ENCODE data around the gene SLC25A4.
A peak's percentile ranks its signal among the peaks of the same experiment; 100 is the strongest.

The SLC25A4 gene

GRCh38 chr4:185142912-185143600 is at the start of gene SLC25A4:
Gene SLC25A4, plus strand, starts transcription at chr4:185143266. Its CDS starts 107 bp downstream, at chr4:185143373.
- peak within 1 kb of the TSS; percentile 80 for H3K9ac ChIP-seq (ENCODE audit: low read depth, low read length)
- H3K9me3 ChIP-seq (ENCODE audit: control insufficient read depth, insufficient read depth, low read length): no peaks in the 10 kb centered on the region
- peaks cover 31% of the 10 kb centered on the region for H3K36me3 ChIP-seq (ENCODE audit: control insufficient read depth, insufficient read depth, low read length)
- H3K4me1 ChIP-seq (ENCODE audit: control insufficient read depth, insufficient read depth, low read length): peaks cover 13% of the 10 kb centered on the region
- H3K27me3 ChIP-seq (ENCODE audit: control insufficient read depth, insufficient read depth, low read length): no peaks in the 10 kb centered on the region
- H3K4me3 ChIP-seq (ENCODE audit: low read depth, low read length): peak within 1 kb of the TSS; percentile 87
- peak within 1 kb of the TSS; percentile 54 for H3K27ac ChIP-seq (ENCODE audit: low read depth, low read length)

GRCh38 chr4:185093603-185094002 is 49.5 kb upstream of the SLC25A4 start:
- 0 out of 2 replicates have a peak, but pooled peaks cover 4% of the 10 kb centered on the region for H3K4me1 ChIP-seq (ENCODE audit: control insufficient read depth, insufficient read depth, low read length)

GRCh38 chr4:185096032-185096653 is 46.9 kb upstream of the SLC25A4 start:
- Histone ChIP-seq H3K9ac (ENCODE audit: low read depth, low read length) (no peak overlapping the region), H3K9me3 (ENCODE audit: control insufficient read depth, insufficient read depth, low read length) (no peaks in the 10 kb centered on the region), H3K27ac (ENCODE audit: low read depth, low read length) (no peak overlapping the region), H3K4me3 (ENCODE audit: low read depth, low read length) (no peak overlapping the region), H3K4me1 (ENCODE audit: control insufficient read depth, insufficient read depth, low read length) (0 out of 2 replicates have a peak, but pooled peaks cover 4% of the 10 kb centered on the region), H3K27me3 (ENCODE audit: control insufficient read depth, insufficient read depth, low read length) (no peaks in the 10 kb centered on the region), H3K36me3 (ENCODE audit: control insufficient read depth, insufficient read depth, low read length) (no peaks in the 10 kb centered on the region)

More at GRCh38 chr4:185093603-185094002, 49.5 kb upstream of the SLC25A4 start:
- Histone ChIP-seq H3K36me3 (ENCODE audit: control insufficient read depth, insufficient read depth, low read length) (no peaks in the 10 kb centered on the region), H3K27ac (ENCODE audit: low read depth, low read length) (no peak overlapping the region), H3K9ac (ENCODE audit: low read depth, low read length) (no peak overlapping the region), H3K9me3 (ENCODE audit: control insufficient read depth, insufficient read depth, low read length) (no peaks in the 10 kb centered on the region), H3K27me3 (ENCODE audit: control insufficient read depth, insufficient read depth, low read length) (no peaks in the 10 kb centered on the region), H3K4me3 (ENCODE audit: low read depth, low read length) (no peak overlapping the region)

GRCh38 chr4:185098474-185098873 is 44.6 kb upstream of the SLC25A4 start:
- Histone ChIP-seq H3K36me3 (ENCODE audit: control insufficient read depth, insufficient read depth, low read length) (no peaks in the 10 kb centered on the region), H3K27ac (ENCODE audit: low read depth, low read length) (no peak overlapping the region), H3K9me3 (ENCODE audit: control insufficient read depth, insufficient read depth, low read length) (no peaks in the 10 kb centered on the region), H3K4me1 (ENCODE audit: control insufficient read depth, insufficient read depth, low read length) (0 out of 2 replicates have a peak, but pooled peaks cover 4% of the 10 kb centered on the region), H3K27me3 (ENCODE audit: control insufficient read depth, insufficient read depth, low read length) (no peaks in the 10 kb centered on the region), H3K9ac (ENCODE audit: low read depth, low read length) (no peak overlapping the region), H3K4me3 (ENCODE audit: low read depth, low read length) (no peak overlapping the region)

- no peak overlapping the region for H3K4me3 ChIP-seq (ENCODE audit: low read depth, low read length)
- no peak overlapping the region for H3K27ac ChIP-seq (ENCODE audit: low read depth, low read length)
Measured at GRCh38 chr4:185099024-185099682, 43.9 kb upstream of the SLC25A4 start.

GRCh38 chr4:185099940-185100339 is 43.1 kb upstream of the SLC25A4 start:
- no peaks in the 10 kb centered on the region for H3K36me3 ChIP-seq (ENCODE audit: control insufficient read depth, insufficient read depth, low read length)
- H3K27ac ChIP-seq (ENCODE audit: low read depth, low read length): no peak overlapping the region
- H3K9ac ChIP-seq (ENCODE audit: low read depth, low read length): no peak overlapping the region
- no peaks in the 10 kb centered on the region for H3K9me3 ChIP-seq (ENCODE audit: control insufficient read depth, insufficient read depth, low read length)
- H3K27me3 ChIP-seq (ENCODE audit: control insufficient read depth, insufficient read depth, low read length): no peaks in the 10 kb centered on the region
- 0 out of 2 replicates have a peak, but pooled peaks cover 3% of the 10 kb centered on the region for H3K4me1 ChIP-seq (ENCODE audit: control insufficient read depth, insufficient read depth, low read length)
- no peak overlapping the region for H3K4me3 ChIP-seq (ENCODE audit: low read depth, low read length)

More at GRCh38 chr4:185099024-185099682, 43.9 kb upstream of the SLC25A4 start:
- Histone ChIP-seq H3K36me3 (ENCODE audit: control insufficient read depth, insufficient read depth, low read length) (no peaks in the 10 kb centered on the region), H3K9me3 (ENCODE audit: control insufficient read depth, insufficient read depth, low read length) (no peaks in the 10 kb centered on the region), H3K27me3 (ENCODE audit: control insufficient read depth, insufficient read depth, low read length) (no peaks in the 10 kb centered on the region), H3K9ac (ENCODE audit: low read depth, low read length) (no peak overlapping the region), H3K4me1 (ENCODE audit: control insufficient read depth, insufficient read depth, low read length) (0 out of 2 replicates have a peak, but pooled peaks cover 4% of the 10 kb centered on the region)

- Histone ChIP-seq H3K36me3 (ENCODE audit: control insufficient read depth, insufficient read depth, low read length) (no peaks in the 10 kb centered on the region), H3K27ac (ENCODE audit: low read depth, low read length) (no peak overlapping the region), H3K9me3 (ENCODE audit: control insufficient read depth, insufficient read depth, low read length) (no peaks in the 10 kb centered on the region)
Measured at GRCh38 chr4:185100423-185100822, 42.6 kb upstream of the SLC25A4 start.

GRCh38 chr4:185101354-185101890 is 41.6 kb upstream of the SLC25A4 start:
- H3K36me3 ChIP-seq (ENCODE audit: control insufficient read depth, insufficient read depth, low read length): no peaks in the 10 kb centered on the region
- no peak overlapping the region for H3K4me3 ChIP-seq (ENCODE audit: low read depth, low read length)
- no peaks in the 10 kb centered on the region for H3K27me3 ChIP-seq (ENCODE audit: control insufficient read depth, insufficient read depth, low read length)
- 0 out of 2 replicates have a peak, but pooled peaks cover 4% of the 10 kb centered on the region for H3K4me1 ChIP-seq (ENCODE audit: control insufficient read depth, insufficient read depth, low read length)
- H3K9me3 ChIP-seq (ENCODE audit: control insufficient read depth, insufficient read depth, low read length): no peaks in the 10 kb centered on the region
- no peak overlapping the region for H3K9ac ChIP-seq (ENCODE audit: low read depth, low read length)
- no peak overlapping the region for H3K27ac ChIP-seq (ENCODE audit: low read depth, low read length)

More at GRCh38 chr4:185100423-185100822, 42.6 kb upstream of the SLC25A4 start:
- no peaks in the 10 kb centered on the region for H3K4me1 ChIP-seq (ENCODE audit: control insufficient read depth, insufficient read depth, low read length)
- no peak overlapping the region for H3K9ac ChIP-seq (ENCODE audit: low read depth, low read length)
- no peaks in the 10 kb centered on the region for H3K27me3 ChIP-seq (ENCODE audit: control insufficient read depth, insufficient read depth, low read length)
- H3K4me3 ChIP-seq (ENCODE audit: low read depth, low read length): no peak overlapping the region

GRCh38 chr4:185104733-185105132 is 38.3 kb upstream of the SLC25A4 start:
- no peak overlapping the region for H3K9ac ChIP-seq (ENCODE audit: low read depth, low read length)
- H3K9me3 ChIP-seq (ENCODE audit: control insufficient read depth, insufficient read depth, low read length): 0 out of 2 replicates have a peak, but pooled peaks cover 5% of the 10 kb centered on the region
- H3K4me3 ChIP-seq (ENCODE audit: low read depth, low read length): no peak overlapping the region
- H3K4me1 ChIP-seq (ENCODE audit: control insufficient read depth, insufficient read depth, low read length): peaks cover 31% of the 10 kb centered on the region
- no peaks in the 10 kb centered on the region for H3K27me3 ChIP-seq (ENCODE audit: control insufficient read depth, insufficient read depth, low read length)
- H3K36me3 ChIP-seq (ENCODE audit: control insufficient read depth, insufficient read depth, low read length): no peaks in the 10 kb centered on the region
- no peak overlapping the region for H3K27ac ChIP-seq (ENCODE audit: low read depth, low read length)

GRCh38 chr4:185106353-185106752 is 36.7 kb upstream of the SLC25A4 start:
- no peaks in the 10 kb centered on the region for H3K27me3 ChIP-seq (ENCODE audit: control insufficient read depth, insufficient read depth, low read length)
- H3K27ac ChIP-seq (ENCODE audit: low read depth, low read length): no peak overlapping the region
- no peak overlapping the region for H3K4me3 ChIP-seq (ENCODE audit: low read depth, low read length)
- peaks cover 37% of the 10 kb centered on the region for H3K4me1 ChIP-seq (ENCODE audit: control insufficient read depth, insufficient read depth, low read length)
- H3K9me3 ChIP-seq (ENCODE audit: control insufficient read depth, insufficient read depth, low read length): 0 out of 2 replicates have a peak, but pooled peaks cover 5% of the 10 kb centered on the region
- no peaks in the 10 kb centered on the region for H3K36me3 ChIP-seq (ENCODE audit: control insufficient read depth, insufficient read depth, low read length)
- no peak overlapping the region for H3K9ac ChIP-seq (ENCODE audit: low read depth, low read length)

Data from HUES48 (cell line).